Measurements from ENCODE around the gene SFSWAP. TPM values are rescaled to one million over a fixed set of nuclear protein-coding genes. Genes with fewer than 3 reads are reported as not detected.

The SFSWAP gene
- total RNA-seq, 1 experiment from 2014 or later: 50.4 TPM

DNA sequence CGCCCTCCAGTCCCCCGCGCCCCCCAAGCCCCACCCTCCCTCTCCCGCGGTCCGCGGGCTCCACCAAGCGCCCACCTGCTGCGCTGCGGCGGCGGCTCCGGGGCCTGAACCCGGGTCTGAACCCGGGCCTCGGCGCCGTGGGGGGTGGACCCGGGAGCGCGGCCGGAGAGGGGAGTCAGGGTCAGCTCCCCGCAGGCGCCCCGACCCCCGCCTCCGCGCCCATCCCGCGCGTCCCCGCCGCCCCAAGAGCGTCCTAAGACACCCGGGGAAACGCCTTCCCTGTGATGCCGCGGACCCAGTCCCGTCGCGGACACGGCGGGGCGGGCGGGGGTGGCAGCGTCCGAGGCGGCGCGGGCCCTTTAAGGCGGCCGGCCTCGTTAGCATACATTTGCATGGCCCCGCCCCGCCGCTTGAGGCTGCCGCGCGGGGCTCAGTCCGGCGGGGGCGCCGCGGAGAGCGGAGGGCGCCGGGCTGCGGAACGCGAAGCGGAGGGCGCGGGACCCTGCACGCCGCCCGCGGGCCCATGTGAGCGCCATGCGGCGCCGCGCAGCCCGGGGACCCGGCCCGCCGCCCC, 117.2 kb downstream of the SFSWAP start, which contains the start of gene MMP17:
MMP17 (plus strand) TSS at position 433 of the 574 bp plus-strand sequence; CDS start at position 535, 102 bp downstream.
- Histone ChIP-seq H4K20me1 (ENCODE audit: insufficient read depth) (no peaks in the 10 kb centered on the region), H3K79me2 (ENCODE audit: insufficient read depth, low read length) (peaks cover 5% of the 10 kb centered on the region; the same call in 1 of the 2 replicates), H3K27ac (ENCODE audit: low read depth, low read length) (peak within 1 kb of the TSS; percentile 34; the same call in 1 of the 2 replicates), H3K27me3 (ENCODE audit: insufficient read depth, low read length) (no peaks in the 10 kb centered on the region), H2AFZ (ENCODE audit: low read depth, low read length, poor library complexity, severe bottlenecking) (no peak within 1 kb of the TSS), H3K9me2 (ENCODE audit: insufficient read depth) (no peaks in the 10 kb centered on the region), H3K4me2 (ENCODE audit: low read length) (peak within 1 kb of the TSS; percentile 99), H3K9ac (ENCODE audit: low read length) (peak within 1 kb of the TSS; percentile 73), H3K4me1 (ENCODE audit: control insufficient read depth in 1 of 2, insufficient read depth in 2 of 2, low read length in 2 of 2) (peaks cover 12 to 20% of the 10 kb centered on the region in 2 experiments; a peak in 3 of 4 replicates), H3K9me3 (ENCODE audit: control insufficient read depth in 1 of 2, insufficient read depth in 1 of 2, low read depth in 1 of 2, low read length in 2 of 2) (no peaks in the 10 kb centered on the region), H3K4me3 (replicated peaks in 1 of 2; ENCODE audit: low read depth in 1 of 2, low read length in 2 of 2) (peak within 1 kb of the TSS; percentile 70 to 79), H3K36me3 (ENCODE audit: control insufficient read depth in 1 of 2, insufficient read depth in 2 of 2, low read length in 2 of 2) (no peaks in the 10 kb centered on the region)
- no peak for DNase-seq (ENCODE audit: low read depth, low spot score)
- ChIA-PET POLR2A (no interaction called here), CTCF (no interaction called here), RAD21 (ENCODE audit: low non-redundant PET in 1 of 2, low total read pairs in 2 of 2, uncharacterized antibody in 2 of 2, unreplicated experiment in 2 of 2) (no interaction called here)
- peak; percentile 76 for ATAC-seq
- intact Hi-C loops (cut with micrococcal nuclease): loop anchor here (2.0 to 5.0 kb wide), 3 partner anchors 723 to 1066 kb away; no protein-coding TSS in a partner anchor
- no peak for TF ChIP-seq ELF1 (IDR thresholded peaks at IDR 0.05; ENCODE audit: borderline replicate concordance, low read depth)
- no peak for TF ChIP-seq FOSL1 (IDR thresholded peaks at IDR 0.05; ENCODE audit: low read depth)
- peak; percentile 53 for TF ChIP-seq RAD21 (IDR thresholded peaks at IDR 0.05; ENCODE audit: low read depth)
- TF ChIP-seq, protein P1, sequence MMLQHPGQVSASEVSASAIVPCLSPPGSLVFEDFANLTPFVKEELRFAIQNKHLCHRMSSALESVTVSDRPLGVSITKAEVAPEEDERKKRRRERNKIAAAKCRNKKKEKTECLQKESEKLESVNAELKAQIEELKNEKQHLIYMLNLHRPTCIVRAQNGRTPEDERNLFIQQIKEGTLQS (IDR thresholded peaks at IDR 0.05): no peak
- TF ChIP-seq, protein P2, sequence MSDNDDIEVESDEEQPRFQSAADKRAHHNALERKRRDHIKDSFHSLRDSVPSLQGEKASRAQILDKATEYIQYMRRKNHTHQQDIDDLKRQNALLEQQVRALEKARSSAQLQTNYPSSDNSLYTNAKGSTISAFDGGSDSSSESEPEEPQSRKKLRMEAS (IDR thresholded peaks at IDR 0.05): no peak
- no peak for TF ChIP-seq SIN3A (IDR thresholded peaks at IDR 0.05; ENCODE audit: low read depth)
- no peak for TF ChIP-seq SRF (IDR thresholded peaks at IDR 0.05; ENCODE audit: low read depth)
- TF ChIP-seq EZH2 (IDR thresholded peaks at IDR 0.05): no peak
- no peak for TF ChIP-seq EZH2phosphoT487 (IDR thresholded peaks at IDR 0.05; ENCODE audit: borderline replicate concordance)
- no peak for TF ChIP-seq JUND (IDR thresholded peaks at IDR 0.05)
- TF ChIP-seq, protein P3, sequence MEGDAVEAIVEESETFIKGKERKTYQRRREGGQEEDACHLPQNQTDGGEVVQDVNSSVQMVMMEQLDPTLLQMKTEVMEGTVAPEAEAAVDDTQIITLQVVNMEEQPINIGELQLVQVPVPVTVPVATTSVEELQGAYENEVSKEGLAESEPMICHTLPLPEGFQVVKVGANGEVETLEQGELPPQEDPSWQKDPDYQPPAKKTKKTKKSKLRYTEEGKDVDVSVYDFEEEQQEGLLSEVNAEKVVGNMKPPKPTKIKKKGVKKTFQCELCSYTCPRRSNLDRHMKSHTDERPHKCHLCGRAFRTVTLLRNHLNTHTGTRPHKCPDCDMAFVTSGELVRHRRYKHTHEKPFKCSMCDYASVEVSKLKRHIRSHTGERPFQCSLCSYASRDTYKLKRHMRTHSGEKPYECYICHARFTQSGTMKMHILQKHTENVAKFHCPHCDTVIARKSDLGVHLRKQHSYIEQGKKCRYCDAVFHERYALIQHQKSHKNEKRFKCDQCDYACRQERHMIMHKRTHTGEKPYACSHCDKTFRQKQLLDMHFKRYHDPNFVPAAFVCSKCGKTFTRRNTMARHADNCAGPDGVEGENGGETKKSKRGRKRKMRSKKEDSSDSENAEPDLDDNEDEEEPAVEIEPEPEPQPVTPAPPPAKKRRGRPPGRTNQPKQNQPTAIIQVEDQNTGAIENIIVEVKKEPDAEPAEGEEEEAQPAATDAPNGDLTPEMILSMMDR (IDR thresholded peaks at IDR 0.05 in 2 of 3, conservative IDR thresholded peaks at IDR 0.05 in 1 of 3; ENCODE audit: borderline replicate concordance in 1 of 3, insufficient read depth in 1 of 3, low read depth in 2 of 3, low read length in 2 of 3): peak in 1 of 3 experiments; percentile 8; a peak in 1 of 6 replicates
- no peak for TF ChIP-seq ZFX (IDR thresholded peaks at IDR 0.05)
- no peak for TF ChIP-seq EGR1 (IDR thresholded peaks at IDR 0.05; ENCODE audit: low read depth)
- TF ChIP-seq, protein P4, sequence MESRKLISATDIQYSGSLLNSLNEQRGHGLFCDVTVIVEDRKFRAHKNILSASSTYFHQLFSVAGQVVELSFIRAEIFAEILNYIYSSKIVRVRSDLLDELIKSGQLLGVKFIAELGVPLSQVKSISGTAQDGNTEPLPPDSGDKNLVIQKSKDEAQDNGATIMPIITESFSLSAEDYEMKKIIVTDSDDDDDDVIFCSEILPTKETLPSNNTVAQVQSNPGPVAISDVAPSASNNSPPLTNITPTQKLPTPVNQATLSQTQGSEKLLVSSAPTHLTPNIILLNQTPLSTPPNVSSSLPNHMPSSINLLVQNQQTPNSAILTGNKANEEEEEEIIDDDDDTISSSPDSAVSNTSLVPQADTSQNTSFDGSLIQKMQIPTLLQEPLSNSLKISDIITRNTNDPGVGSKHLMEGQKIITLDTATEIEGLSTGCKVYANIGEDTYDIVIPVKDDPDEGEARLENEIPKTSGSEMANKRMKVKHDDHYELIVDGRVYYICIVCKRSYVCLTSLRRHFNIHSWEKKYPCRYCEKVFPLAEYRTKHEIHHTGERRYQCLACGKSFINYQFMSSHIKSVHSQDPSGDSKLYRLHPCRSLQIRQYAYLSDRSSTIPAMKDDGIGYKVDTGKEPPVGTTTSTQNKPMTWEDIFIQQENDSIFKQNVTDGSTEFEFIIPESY (IDR thresholded peaks at IDR 0.05; ENCODE audit: extremely low read depth, insufficient replicate concordance, low read length): no peak
- peak; percentile 85 for TF ChIP-seq POLR2AphosphoS5 (IDR thresholded peaks at IDR 0.05; ENCODE audit: low read depth, low read length)
- peak; percentile 75 for TF ChIP-seq TCF7L2 (IDR thresholded peaks at IDR 0.05; ENCODE audit: borderline replicate concordance, extremely low read depth, insufficient read depth, insufficient read length)
- TF ChIP-seq SP1 (IDR thresholded peaks at IDR 0.05; ENCODE audit: low read depth): no peak
- BruUV-seq (replicated peaks): no TSS peak
